HCT116 (cell line): Measurements from ENCODE around the gene ZNF516. TPM values are rescaled to one million over a fixed set of nuclear protein-coding genes. Genes with fewer than 3 reads are reported as not detected.

Experiments used
- ATAC-seq: fragments of 200-7000 bp; cut with Tn5 transposase; 2 replicates; pipeline ENCODE4 v1.9.1; 2020; ENCODE audit warnings: mild to moderate bottlenecking, moderate library complexity
- BruUV-seq: library from RNA; stranded (reverse); fragments of 400-500 nt; replicated peaks from 2 replicates; lab custom pipeline; 2021; lab: Mats Ljungman, UMichigan
- CTCF ChIA-PET: fragments of 300-600 bp; sonication (Branson Sonifier 250); formaldehyde crosslinking; loops from one replicate; lab custom pipeline; 2021; ENCODE audit warnings: antibody characterized with exemption; lab: Charles Lee
- POLR2A ChIA-PET: fragments of 300-600, 350-600 bp; sonication (Branson Sonifier 250); formaldehyde crosslinking; loops from one replicate; lab custom pipeline; 2021; ENCODE audit warnings: antibody characterized with exemption; lab: Charles Lee
- RAD21 ChIA-PET, 2 experiments: fragments of 300-600 bp; sonication (Branson Sonifier 250); formaldehyde crosslinking; loops; one replicate each; lab custom pipeline; 2023; ENCODE audit warnings: low total read pairs in 2 of 2; ENCODE audit not compliant: uncharacterized antibody in 2 of 2, unreplicated experiment in 2 of 2, low non-redundant PET in 1 of 2; lab: Charles Lee
- DNase-seq: peaks from one replicate; pipeline ENCODE4 v3.0.0-alpha.2; 2010; ENCODE audit warnings: low read depth, low spot score
- H2AFZ ChIP-seq: fragments of 200-600 bp; shearing (Covaris generic), sonication (generic); 2 replicates; pipeline ENCODE4 v1.6.1; 2017; ENCODE audit warnings: low read depth, mixed run types, mixed read lengths, antibody characterized with exemption, low read length; ENCODE audit not compliant: poor library complexity, severe bottlenecking
- H3K27ac ChIP-seq: 2 replicates; pipeline ENCODE4 v1.5.1; 2012; ENCODE audit warnings: low read depth, low read length
- H3K27me3 ChIP-seq: fragments of 200-600 bp; sonication (generic); 2 replicates; pipeline ENCODE4 v1.6.1; 2016; ENCODE audit warnings: mixed run types, low read length, mixed read lengths; ENCODE audit not compliant: insufficient read depth
- H3K36me3 ChIP-seq, 2 experiments: fragments of 200-500 bp in 1 of 2; fragments of 200-600 bp in 1 of 2; sonication (Bioruptor generic) in 1 of 2; sonication (generic) in 1 of 2; 2 replicates each; pipeline versions ENCODE4 v1.5.1 to v1.6.1; 2014 to 2016; ENCODE audit warnings: low read length in 2 of 2, inconsistent platforms in 1 of 2, mixed read lengths in 1 of 2, mixed run types in 1 of 2; ENCODE audit not compliant: insufficient read depth in 2 of 2, control insufficient read depth in 1 of 2
- H3K4me1 ChIP-seq, 2 experiments: fragments of 200-600 bp in 1 of 2; sonication (generic) in 1 of 2; 2 replicates each; pipeline versions ENCODE4 v1.5.1 to v1.6.1; 2012 to 2017; ENCODE audit warnings: low read length in 2 of 2, inconsistent platforms in 1 of 2, mild to moderate bottlenecking in 1 of 2, mixed read lengths in 1 of 2, mixed run types in 1 of 2, moderate library complexity in 1 of 2; ENCODE audit not compliant: insufficient read depth in 2 of 2, control insufficient read depth in 1 of 2
- H3K4me2 ChIP-seq: fragments of 200-600 bp; sonication (generic); 2 replicates; pipeline ENCODE4 v1.6.1; 2017; ENCODE audit warnings: mixed run types, low read length, mixed read lengths
- H3K4me3 ChIP-seq, 2 experiments: fragments of 200-600 bp in 1 of 2; sonication (generic) in 1 of 2; replicated peaks in 1 of 2; 2 replicates each; pipeline ENCODE4 v1.5.1; 2011 to 2016; ENCODE audit warnings: low read length in 2 of 2, control low read depth in 1 of 2, low read depth in 1 of 2, mild to moderate bottlenecking in 1 of 2, mixed read lengths in 1 of 2, mixed run types in 1 of 2
- H3K79me2 ChIP-seq: fragments of 200-600 bp; sonication (generic); 2 replicates; pipeline ENCODE4 v1.6.1; 2017; ENCODE audit warnings: mild to moderate bottlenecking, mixed run types, low read length, moderate library complexity, mixed read lengths; ENCODE audit not compliant: insufficient read depth
- H3K9ac ChIP-seq: fragments of 200-600 bp; sonication (generic); 2 replicates; pipeline ENCODE4 v1.6.1; 2016; ENCODE audit warnings: low read length, mixed read lengths
- H3K9me2 ChIP-seq: fragments of 200-600 bp; sonication (generic), shearing (Covaris generic); 2 replicates; pipeline ENCODE4 v1.6.1; 2017; ENCODE audit warnings: mixed run types, mild to moderate bottlenecking, moderate library complexity; ENCODE audit not compliant: insufficient read depth
- H3K9me3 ChIP-seq, 2 experiments: fragments of 200-500 bp in 1 of 2; fragments of 200-600 bp in 1 of 2; sonication (Bioruptor generic) in 1 of 2; sonication (generic) in 1 of 2; 2 replicates each; pipeline ENCODE4 v1.6.1; 2014 to 2017; ENCODE audit warnings: low read length in 2 of 2, mixed read lengths in 2 of 2, inconsistent platforms in 1 of 2, low read depth in 1 of 2, mild to moderate bottlenecking in 1 of 2, mixed run types in 1 of 2, moderate library complexity in 1 of 2; ENCODE audit not compliant: control insufficient read depth in 1 of 2, insufficient read depth in 1 of 2
- H4K20me1 ChIP-seq: fragments of 200-600 bp; sonication (generic), shearing (Covaris generic); 2 replicates; pipeline ENCODE4 v1.6.1; 2017; ENCODE audit warnings: mixed run types, mild to moderate bottlenecking, moderate library complexity; ENCODE audit not compliant: insufficient read depth
- CBX3 ChIP-seq: IDR thresholded peaks from 2 replicates; pipeline ENCODE4 v1.6.1; 2012; ENCODE audit warnings: low read depth
- CEBPB ChIP-seq: IDR thresholded peaks from 2 replicates; pipeline ENCODE4 v1.6.1; 2012; ENCODE audit warnings: low read depth
- EGR1 ChIP-seq: IDR thresholded peaks from 2 replicates; pipeline ENCODE4 v1.6.1; 2012; ENCODE audit warnings: low read depth
- ELF1 ChIP-seq: IDR thresholded peaks from 2 replicates; pipeline ENCODE4 v1.6.1; 2012; ENCODE audit warnings: low read depth, borderline replicate concordance
- FOSL1 ChIP-seq: IDR thresholded peaks from 2 replicates; pipeline ENCODE4 v1.6.1; 2012; ENCODE audit warnings: low read depth
- JUND ChIP-seq: IDR thresholded peaks from 2 replicates; pipeline ENCODE4 v1.6.1; 2012
- POLR2A ChIP-seq: IDR thresholded peaks from 2 replicates; pipeline ENCODE4 v1.7.0; 2011; ENCODE audit warnings: borderline replicate concordance; ENCODE audit not compliant: insufficient read depth, insufficient read length; ENCODE audit errors: extremely low read depth
- POLR2AphosphoS5 ChIP-seq: IDR thresholded peaks from 2 replicates; pipeline ENCODE4 v1.6.1; 2011; ENCODE audit warnings: mild to moderate bottlenecking, low read depth, low read length, moderate library complexity
- RAD21 ChIP-seq: IDR thresholded peaks from 2 replicates; pipeline ENCODE4 v1.6.1; 2012; ENCODE audit warnings: low read depth, mild to moderate bottlenecking
- REST ChIP-seq: IDR thresholded peaks from 2 replicates; pipeline ENCODE4 v1.6.1; 2012; ENCODE audit warnings: low read depth
- SIN3A ChIP-seq: IDR thresholded peaks from 2 replicates; pipeline ENCODE4 v1.6.1; 2012; ENCODE audit warnings: low read depth
- SP1 ChIP-seq: IDR thresholded peaks from 2 replicates; pipeline ENCODE4 v1.6.1; 2012; ENCODE audit warnings: low read depth
- YY1 ChIP-seq: IDR thresholded peaks from 2 replicates; pipeline ENCODE4 v1.6.1; 2011; ENCODE audit warnings: low read length, low read depth, moderate library complexity, mild to moderate bottlenecking; ENCODE audit not compliant: insufficient replicate concordance; ENCODE audit errors: extremely low read depth
- ZBTB33 ChIP-seq: IDR thresholded peaks from 2 replicates; pipeline ENCODE4 v1.6.1; 2011; ENCODE audit warnings: mild to moderate bottlenecking, low read length, moderate library complexity; ENCODE audit not compliant: insufficient replicate concordance; ENCODE audit errors: extremely low read depth
- ZNF274 ChIP-seq: fragments of 200-500 bp; sonication (Bioruptor generic); IDR thresholded peaks from 2 replicates; pipeline ENCODE4 v1.6.1; 2014; ENCODE audit warnings: mild to moderate bottlenecking, low read depth, low read length, inconsistent platforms
- intact Hi-C: fragments of 100-400 bp; cut with micrococcal nuclease; formaldehyde crosslinking; loops from 2 replicates; pipeline ENCODE4 v1.10.0; 2022
- total RNA-seq: library from RNA; stranded (reverse); gene quantifications from one replicate; pipeline ENCODE4 v1.2.1, GENCODE V29; 2021; ENCODE audit not compliant: unreplicated experiment

ZNF516 gene
- total RNA-seq, 1 experiment from 2014 or later = 32.0 TPM

GRCh38 chr18:76506395-76506794 is 11.4 kb upstream of the ZNF516 start:
- no peak overlapping the region for H2AFZ ChIP-seq
- H3K27me3 ChIP-seq = no peaks in the 10 kb centered on the region
- ChIA-PET RAD21 (no interaction called here), POLR2A (no interaction called here), CTCF (no interaction called here)
- DNase-seq = no peak
- no peaks in the 10 kb centered on the region for H3K36me3 ChIP-seq
- no peaks in the 10 kb centered on the region for H3K9me2 ChIP-seq
- no peaks in the 10 kb centered on the region for H3K79me2 ChIP-seq
- no peaks in the 10 kb centered on the region for H4K20me1 ChIP-seq
- TF ChIP-seq SP1 = no peak
- TF ChIP-seq REST = no peak
- TF ChIP-seq POLR2AphosphoS5 = no peak
- TF ChIP-seq ZNF274 = no peak
- no peak for TF ChIP-seq ELF1
- TF ChIP-seq JUND = no peak
- H3K4me3 ChIP-seq = no peak overlapping the region
- ATAC-seq = no peak
- H3K4me2 ChIP-seq = no peak overlapping the region
- no TSS peak for BruUV-seq
- intact Hi-C loops = loop anchor here (10.0 kb wide), 1 partner anchor 52 kb away; no protein-coding TSS in a partner anchor
- H3K9ac ChIP-seq = no peak overlapping the region
- H3K4me1 ChIP-seq = no peaks in the 10 kb centered on the region
- no peaks in the 10 kb centered on the region for H3K9me3 ChIP-seq
- H3K27ac ChIP-seq = no peak overlapping the region

GRCh38 chr18:76505614-76506013 is 10.6 kb upstream of the ZNF516 start:
- BruUV-seq = no TSS peak
- Histone ChIP-seq H3K27ac (no peak overlapping the region), H3K9me3 (no peaks in the 10 kb centered on the region), H3K36me3 (no peaks in the 10 kb centered on the region), H3K27me3 (no peaks in the 10 kb centered on the region), H3K4me1 (no peaks in the 10 kb centered on the region), H4K20me1 (no peaks in the 10 kb centered on the region), H2AFZ (no peak overlapping the region), H3K79me2 (no peaks in the 10 kb centered on the region), H3K9ac (no peak overlapping the region), H3K4me3 (no peak overlapping the region), H3K9me2 (no peaks in the 10 kb centered on the region), H3K4me2 (no peak overlapping the region)
- CTCF ChIA-PET = no interaction called here
- DNase-seq (no peak), ATAC-seq (no peak)
- RAD21 ChIA-PET = no interaction called here
- intact Hi-C loops = loop anchor here (10.0 kb wide), 1 partner anchor 51 kb away; no protein-coding TSS in a partner anchor
- POLR2A ChIA-PET = no interaction called here
- TF ChIP-seq CEBPB = no peak
- no peak for TF ChIP-seq ELF1
- no peak for TF ChIP-seq YY1
- no peak for TF ChIP-seq FOSL1
- no peak for TF ChIP-seq ZBTB33
- TF ChIP-seq CBX3 = no peak
- no peak for TF ChIP-seq EGR1
- no peak for TF ChIP-seq SIN3A
- no peak for TF ChIP-seq RAD21
- TF ChIP-seq POLR2A = no peak
